ENCODE results near the gene AATK.

AATK gene

GRCh38 chr17:81128338-81128737 lies 37.7 kb downstream of the AATK start:
- 88% methylated on average over 14 of the region's 14 CpGs for WGBS
- Histone ChIP-seq H3K36me3 (ENCODE audit: control insufficient read depth in 1 of 2, insufficient read depth in 2 of 2, low read depth in 1 of 2, low read length in 2 of 2) (no peaks in the 10 kb centered on the region), H2AFZ (ENCODE audit: low read depth, low read length) (no peak overlapping the region), H3K79me1 (replicated peaks; ENCODE audit: low read length, poor library complexity, severe bottlenecking) (no peaks in the 10 kb centered on the region), H3K27me3 (ENCODE audit: control insufficient read depth in 1 of 2, insufficient read depth in 1 of 2, low read length in 2 of 2) (peaks cover 0 to 37% of the 10 kb centered on the region in 2 experiments), H3K4me1 (ENCODE audit: control insufficient read depth, insufficient read depth, low read depth, low read length) (peaks cover 6% of the 10 kb centered on the region), H3K4me2 (ENCODE audit: low read length, poor library complexity, severe bottlenecking) (no peak overlapping the region), H3K4ac (ENCODE audit: low read depth in 1 of 2, low read length in 2 of 2) (no peak overlapping the region), H3K9me3 (ENCODE audit: control insufficient read depth, low read length) (no peaks in the 10 kb centered on the region), H4K8ac (ENCODE audit: low read length) (no peak overlapping the region), H2BK12ac (ENCODE audit: low read length in 2 of 2) (no peak overlapping the region), H3K23ac (ENCODE audit: low read length in 2 of 2) (no peak overlapping the region), H3K9ac (ENCODE audit: low read length) (no peak overlapping the region), H2BK5ac (ENCODE audit: low read depth, low read length, poor library complexity, severe bottlenecking) (no peak overlapping the region), H3K18ac (ENCODE audit: low read depth in 1 of 2, low read length in 2 of 2) (no peak overlapping the region), H2AK5ac (ENCODE audit: low read length, severe bottlenecking) (no peak overlapping the region), H3K27ac (ENCODE audit: low read length, poor library complexity, severe bottlenecking) (no peak overlapping the region), H4K91ac (ENCODE audit: low read length) (no peak overlapping the region), H2BK15ac (ENCODE audit: low read depth, poor library complexity, severe bottlenecking) (no peak overlapping the region), H3K4me3 (ENCODE audit: insufficient read depth in 1 of 2, low read depth in 1 of 2, low read length in 2 of 2) (no peak overlapping the region), H3K14ac (ENCODE audit: low read length in 2 of 2) (no peak overlapping the region), H2BK120ac (ENCODE audit: low read depth, low read length) (no peak overlapping the region)
- DNase-seq: no peak

- Histone ChIP-seq H3K79me1 (replicated peaks; ENCODE audit: low read length, poor library complexity, severe bottlenecking) (no peaks in the 10 kb centered on the region), H3K4me1 (ENCODE audit: control insufficient read depth, insufficient read depth, low read depth, low read length) (peaks cover 6% of the 10 kb centered on the region), H3K18ac (ENCODE audit: low read depth in 1 of 2, low read length in 2 of 2) (no peak overlapping the region), H3K27me3 (ENCODE audit: control insufficient read depth in 1 of 2, insufficient read depth in 1 of 2, low read length in 2 of 2) (peaks cover 3 to 39% of the 10 kb centered on the region in 2 experiments), H3K9me3 (ENCODE audit: control insufficient read depth, low read length) (no peaks in the 10 kb centered on the region), H4K8ac (ENCODE audit: low read length) (no peak overlapping the region), H2BK12ac (ENCODE audit: low read length in 2 of 2) (no peak overlapping the region), H3K27ac (ENCODE audit: low read length, poor library complexity, severe bottlenecking) (no peak overlapping the region), H2AFZ (ENCODE audit: low read depth, low read length) (no peak overlapping the region), H2BK15ac (ENCODE audit: low read depth, poor library complexity, severe bottlenecking) (no peak overlapping the region), H2BK120ac (ENCODE audit: low read depth, low read length) (no peak overlapping the region), H3K14ac (ENCODE audit: low read length in 2 of 2) (no peak overlapping the region), H3K9ac (ENCODE audit: low read length) (no peak overlapping the region), H3K23ac (ENCODE audit: low read length in 2 of 2) (no peak overlapping the region), H3K4me3 (ENCODE audit: insufficient read depth in 1 of 2, low read depth in 1 of 2, low read length in 2 of 2) (no peak overlapping the region), H4K91ac (ENCODE audit: low read length) (no peak overlapping the region), H2BK5ac (ENCODE audit: low read depth, low read length, poor library complexity, severe bottlenecking) (no peak overlapping the region), H3K4me2 (ENCODE audit: low read length, poor library complexity, severe bottlenecking) (no peak overlapping the region), H2AK5ac (ENCODE audit: low read length, severe bottlenecking) (no peak overlapping the region), H3K4ac (ENCODE audit: low read depth in 1 of 2, low read length in 2 of 2) (no peak overlapping the region), H3K36me3 (ENCODE audit: control insufficient read depth in 1 of 2, insufficient read depth in 2 of 2, low read depth in 1 of 2, low read length in 2 of 2) (no peaks in the 10 kb centered on the region)
- whole genome bisulfite sequencing: 80% methylated on average over 21 of the region's 25 CpGs
- no peak for DNase-seq
Observed at GRCh38 chr17:81127526-81128177, 38.4 kb downstream of the AATK start.

- Histone ChIP-seq H3K27ac (ENCODE audit: low read length, poor library complexity, severe bottlenecking) (no peak overlapping the region), H2AFZ (ENCODE audit: low read depth, low read length) (no peak overlapping the region), H2BK12ac (ENCODE audit: low read length in 2 of 2) (no peak overlapping the region), H3K4me1 (ENCODE audit: control insufficient read depth, insufficient read depth, low read depth, low read length) (peaks cover 6% of the 10 kb centered on the region), H3K27me3 (ENCODE audit: control insufficient read depth in 1 of 2, insufficient read depth in 1 of 2, low read length in 2 of 2) (peaks cover 3 to 44% of the 10 kb centered on the region in 2 experiments), H3K36me3 (ENCODE audit: control insufficient read depth in 1 of 2, insufficient read depth in 2 of 2, low read depth in 1 of 2, low read length in 2 of 2) (no peaks in the 10 kb centered on the region), H2BK120ac (ENCODE audit: low read depth, low read length) (no peak overlapping the region), H3K9me3 (ENCODE audit: control insufficient read depth, low read length) (no peaks in the 10 kb centered on the region), H4K91ac (ENCODE audit: low read length) (no peak overlapping the region), H4K8ac (ENCODE audit: low read length) (no peak overlapping the region), H2BK5ac (ENCODE audit: low read depth, low read length, poor library complexity, severe bottlenecking) (no peak overlapping the region), H3K18ac (ENCODE audit: low read depth in 1 of 2, low read length in 2 of 2) (no peak overlapping the region), H3K4me2 (ENCODE audit: low read length, poor library complexity, severe bottlenecking) (no peak overlapping the region), H3K79me1 (replicated peaks; ENCODE audit: low read length, poor library complexity, severe bottlenecking) (no peaks in the 10 kb centered on the region), H3K4ac (ENCODE audit: low read depth in 1 of 2, low read length in 2 of 2) (no peak overlapping the region), H2BK15ac (ENCODE audit: low read depth, poor library complexity, severe bottlenecking) (no peak overlapping the region), H3K23ac (ENCODE audit: low read length in 2 of 2) (no peak overlapping the region), H2AK5ac (ENCODE audit: low read length, severe bottlenecking) (no peak overlapping the region), H3K9ac (ENCODE audit: low read length) (no peak overlapping the region), H3K4me3 (ENCODE audit: insufficient read depth in 1 of 2, low read depth in 1 of 2, low read length in 2 of 2) (no peak overlapping the region), H3K14ac (ENCODE audit: low read length in 2 of 2) (no peak overlapping the region)
- no peak for DNase-seq
- 43% methylated on average over 5 of the region's 5 CpGs for WGBS
Observed at GRCh38 chr17:81127133-81127455, 38.9 kb downstream of the AATK start.

DNA sequence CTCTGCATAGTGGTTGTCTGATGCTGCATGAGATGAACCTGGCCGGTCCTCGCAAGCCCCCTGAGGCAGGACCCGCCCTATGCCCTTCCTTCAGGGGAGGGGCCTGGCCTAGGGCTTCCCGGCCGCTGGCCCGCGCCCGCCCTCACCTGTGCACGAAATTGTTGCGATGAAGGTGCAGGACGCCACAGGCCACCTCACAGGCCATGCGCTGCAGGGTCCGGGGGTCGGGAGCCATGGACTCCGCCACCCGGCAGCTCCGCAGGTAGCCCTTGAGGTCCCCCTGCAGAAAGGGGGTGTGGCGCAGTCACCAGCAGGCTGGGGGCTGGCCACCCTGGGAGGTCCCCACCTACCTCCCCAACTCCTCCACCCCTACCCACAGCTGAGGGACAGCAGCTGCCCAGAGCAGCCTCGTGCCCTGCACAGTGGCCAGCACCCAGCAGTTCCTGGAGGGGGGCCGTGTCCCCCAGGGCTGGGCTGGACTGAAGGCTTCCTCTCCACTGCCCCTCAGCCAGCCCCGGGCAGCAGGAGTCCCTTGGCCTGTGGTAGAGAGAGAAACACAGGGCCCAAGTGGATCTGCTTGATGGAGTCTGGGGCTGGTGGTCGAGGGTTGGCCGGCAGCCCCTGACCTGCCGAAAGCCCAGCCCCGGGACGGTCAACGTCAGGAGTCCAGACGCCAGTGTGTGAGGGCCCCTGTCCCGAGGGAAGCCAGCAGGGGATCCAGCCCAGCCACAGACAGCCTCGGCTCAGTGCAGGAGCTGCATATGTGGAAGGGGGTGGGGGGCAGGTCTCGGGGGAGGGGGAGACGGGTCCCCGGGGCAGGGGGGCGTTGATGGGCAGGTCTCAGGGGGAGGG lies 39.5 kb downstream of the AATK start:
- Histone ChIP-seq H2BK12ac (ENCODE audit: low read length in 2 of 2) (no peak overlapping the region), H3K27ac (ENCODE audit: low read length, poor library complexity, severe bottlenecking) (no peak overlapping the region), H2BK120ac (ENCODE audit: low read depth, low read length) (no peak overlapping the region), H2BK15ac (ENCODE audit: low read depth, poor library complexity, severe bottlenecking) (no peak overlapping the region), H2AFZ (ENCODE audit: low read depth, low read length) (no peak overlapping the region), H2AK5ac (ENCODE audit: low read length, severe bottlenecking) (no peak overlapping the region), H3K36me3 (ENCODE audit: control insufficient read depth in 1 of 2, insufficient read depth in 2 of 2, low read depth in 1 of 2, low read length in 2 of 2) (no peaks in the 10 kb centered on the region), H3K23ac (ENCODE audit: low read length in 2 of 2) (no peak overlapping the region), H3K4me2 (ENCODE audit: low read length, poor library complexity, severe bottlenecking) (no peak overlapping the region), H3K27me3 (ENCODE audit: control insufficient read depth in 1 of 2, insufficient read depth in 1 of 2, low read length in 2 of 2) (peaks cover 3 to 50% of the 10 kb centered on the region in 2 experiments), H3K18ac (ENCODE audit: low read depth in 1 of 2, low read length in 2 of 2) (no peak overlapping the region), H4K91ac (ENCODE audit: low read length) (no peak overlapping the region), H3K9ac (ENCODE audit: low read length) (no peak overlapping the region), H4K8ac (ENCODE audit: low read length) (no peak overlapping the region), H3K4ac (ENCODE audit: low read depth in 1 of 2, low read length in 2 of 2) (no peak overlapping the region), H3K14ac (ENCODE audit: low read length in 2 of 2) (no peak overlapping the region), H3K79me1 (replicated peaks; ENCODE audit: low read length, poor library complexity, severe bottlenecking) (no peaks in the 10 kb centered on the region), H2BK5ac (ENCODE audit: low read depth, low read length, poor library complexity, severe bottlenecking) (no peak overlapping the region), H3K4me3 (ENCODE audit: insufficient read depth in 1 of 2, low read depth in 1 of 2, low read length in 2 of 2) (no peak overlapping the region), H3K9me3 (ENCODE audit: control insufficient read depth, low read length) (no peaks in the 10 kb centered on the region), H3K4me1 (ENCODE audit: control insufficient read depth, insufficient read depth, low read depth, low read length) (peaks cover 6% of the 10 kb centered on the region)
- 82% methylated on average over 27 of the region's 34 CpGs for WGBS
- no peak for DNase-seq

Measured in mesenchymal stem cell (in vitro differentiated cells and primary cell).